Loucy (cell line): ENCODE data around the gene SLC4A1.

Source experiments
- H2AFZ ChIP-seq: fragments of 200-600 bp; sonication (generic); 2 replicates; pipeline ENCODE4 v1.6.0; 2016; ENCODE audit warnings: antibody characterized with exemption, mild to moderate bottlenecking, low read length, moderate library complexity
- H3F3A ChIP-seq: fragments of 200-600 bp; 2 replicates; pipeline ENCODE4 v1.6.0; 2016; ENCODE audit warnings: antibody characterized with exemption, low read depth, mild to moderate bottlenecking
- H3K27me3 ChIP-seq: fragments of 200-600 bp; sonication (generic); 2 replicates; pipeline ENCODE4 v1.6.1; 2014; ENCODE audit warnings: low read length, mild to moderate bottlenecking; ENCODE audit not compliant: insufficient read depth, poor library complexity, severe bottlenecking
- H3K36me3 ChIP-seq: fragments of 200-600 bp; sonication (generic); 2 replicates; pipeline ENCODE4 v1.6.1; 2016; ENCODE audit warnings: low read length; ENCODE audit not compliant: insufficient read depth
- H3K4me1 ChIP-seq: fragments of 200-600 bp; sonication (generic); 2 replicates; pipeline ENCODE4 v1.5.1; 2014; ENCODE audit warnings: low read length, mild to moderate bottlenecking; ENCODE audit not compliant: insufficient read depth, poor library complexity, severe bottlenecking
- H3K4me2 ChIP-seq: fragments of 200-600 bp; sonication (generic); 2 replicates; pipeline ENCODE4 v1.6.0; 2014; ENCODE audit warnings: antibody characterized with exemption, low read length, low read depth, mild to moderate bottlenecking; ENCODE audit not compliant: poor library complexity, severe bottlenecking
- H3K4me3 ChIP-seq: fragments of 200-600 bp; sonication (generic); 2 replicates; pipeline ENCODE4 v1.5.1; 2014; ENCODE audit warnings: low read length, mild to moderate bottlenecking, mixed read lengths; ENCODE audit not compliant: poor library complexity, severe bottlenecking
- H3K79me2 ChIP-seq: fragments of 200-600 bp; sonication (generic); 2 replicates; pipeline ENCODE4 v1.6.1; 2014; ENCODE audit warnings: low read length; ENCODE audit not compliant: insufficient read depth
- H3K9ac ChIP-seq: fragments of 200-600 bp; sonication (generic); 2 replicates; pipeline ENCODE4 v1.6.0; 2014; ENCODE audit warnings: mild to moderate bottlenecking, low read depth, low read length, moderate library complexity; ENCODE audit not compliant: poor library complexity, severe bottlenecking
- H3K9me2 ChIP-seq: fragments of 200-600 bp; sonication (generic); replicated peaks from 2 replicates; pipeline ENCODE4 v1.6.1; 2016; ENCODE audit warnings: low read depth, low read length, mixed read lengths
- H3K9me3 ChIP-seq: fragments of 200-600 bp; sonication (generic); 2 replicates; pipeline ENCODE4 v1.6.1; 2014; ENCODE audit warnings: mild to moderate bottlenecking, antibody characterized with exemption, low read length, low read depth; ENCODE audit not compliant: insufficient read depth
- H4K20me1 ChIP-seq: fragments of 200-600 bp; sonication (generic); 2 replicates; pipeline ENCODE4 v1.6.0; 2014; ENCODE audit warnings: antibody characterized with exemption, low read length, mild to moderate bottlenecking; ENCODE audit not compliant: insufficient read depth, poor library complexity, severe bottlenecking
- EZH2phosphoT487 ChIP-seq: fragments of 200-600 bp; IDR thresholded peaks from 2 replicates; pipeline ENCODE4 v1.6.1; 2018; ENCODE audit warnings: antibody characterized with exemption, mild to moderate bottlenecking, moderate library complexity, borderline replicate concordance
- TF ChIP-seq, protein P1 (sequence below): fragments of 200-600 bp; sonication (generic); conservative IDR thresholded peaks from 2 replicates; pipeline ENCODE4 v1.5.1; 2014; ENCODE audit warnings: mild to moderate bottlenecking, antibody characterized with exemption, low read length

The SLC4A1 gene

DNA sequence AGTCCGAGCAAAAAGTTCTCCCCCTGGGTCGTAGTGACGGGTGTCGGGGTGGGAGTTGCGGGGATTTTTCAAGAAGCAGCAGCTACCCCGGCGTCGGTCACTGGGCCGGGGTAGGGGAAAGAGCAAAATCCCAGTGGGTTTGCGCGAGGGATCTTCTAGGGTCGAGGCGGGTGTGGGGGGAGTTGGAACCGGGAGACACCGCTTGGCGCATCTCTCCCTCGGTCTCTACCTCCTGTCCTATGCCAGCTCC is 46.1 kb downstream of the SLC4A1 start:
- Histone ChIP-seq H3K4me1 (peaks cover 24% of the 10 kb centered on the region), H3K4me3 (peak overlapping the region; percentile 100), H4K20me1 (peaks cover 14% of the 10 kb centered on the region), H3K9ac (peak overlapping the region; percentile 98), H2AFZ (peak overlapping the region; percentile 32; the same call in 1 of the 2 replicates), H3F3A (no peaks in the 10 kb centered on the region), H3K9me2 (no peaks in the 10 kb centered on the region), H3K27me3 (peaks cover 5% of the 10 kb centered on the region), H3K9me3 (no peaks in the 10 kb centered on the region), H3K4me2 (peak overlapping the region; percentile 89), H3K36me3 (peaks cover under 1% of the 10 kb centered on the region; the same call in 1 of the 2 replicates), H3K79me2 (peaks cover 41% of the 10 kb centered on the region)
- TF ChIP-seq EZH2phosphoT487: no peak
- TF ChIP-seq, protein P1, sequence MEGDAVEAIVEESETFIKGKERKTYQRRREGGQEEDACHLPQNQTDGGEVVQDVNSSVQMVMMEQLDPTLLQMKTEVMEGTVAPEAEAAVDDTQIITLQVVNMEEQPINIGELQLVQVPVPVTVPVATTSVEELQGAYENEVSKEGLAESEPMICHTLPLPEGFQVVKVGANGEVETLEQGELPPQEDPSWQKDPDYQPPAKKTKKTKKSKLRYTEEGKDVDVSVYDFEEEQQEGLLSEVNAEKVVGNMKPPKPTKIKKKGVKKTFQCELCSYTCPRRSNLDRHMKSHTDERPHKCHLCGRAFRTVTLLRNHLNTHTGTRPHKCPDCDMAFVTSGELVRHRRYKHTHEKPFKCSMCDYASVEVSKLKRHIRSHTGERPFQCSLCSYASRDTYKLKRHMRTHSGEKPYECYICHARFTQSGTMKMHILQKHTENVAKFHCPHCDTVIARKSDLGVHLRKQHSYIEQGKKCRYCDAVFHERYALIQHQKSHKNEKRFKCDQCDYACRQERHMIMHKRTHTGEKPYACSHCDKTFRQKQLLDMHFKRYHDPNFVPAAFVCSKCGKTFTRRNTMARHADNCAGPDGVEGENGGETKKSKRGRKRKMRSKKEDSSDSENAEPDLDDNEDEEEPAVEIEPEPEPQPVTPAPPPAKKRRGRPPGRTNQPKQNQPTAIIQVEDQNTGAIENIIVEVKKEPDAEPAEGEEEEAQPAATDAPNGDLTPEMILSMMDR: no peak

DNA sequence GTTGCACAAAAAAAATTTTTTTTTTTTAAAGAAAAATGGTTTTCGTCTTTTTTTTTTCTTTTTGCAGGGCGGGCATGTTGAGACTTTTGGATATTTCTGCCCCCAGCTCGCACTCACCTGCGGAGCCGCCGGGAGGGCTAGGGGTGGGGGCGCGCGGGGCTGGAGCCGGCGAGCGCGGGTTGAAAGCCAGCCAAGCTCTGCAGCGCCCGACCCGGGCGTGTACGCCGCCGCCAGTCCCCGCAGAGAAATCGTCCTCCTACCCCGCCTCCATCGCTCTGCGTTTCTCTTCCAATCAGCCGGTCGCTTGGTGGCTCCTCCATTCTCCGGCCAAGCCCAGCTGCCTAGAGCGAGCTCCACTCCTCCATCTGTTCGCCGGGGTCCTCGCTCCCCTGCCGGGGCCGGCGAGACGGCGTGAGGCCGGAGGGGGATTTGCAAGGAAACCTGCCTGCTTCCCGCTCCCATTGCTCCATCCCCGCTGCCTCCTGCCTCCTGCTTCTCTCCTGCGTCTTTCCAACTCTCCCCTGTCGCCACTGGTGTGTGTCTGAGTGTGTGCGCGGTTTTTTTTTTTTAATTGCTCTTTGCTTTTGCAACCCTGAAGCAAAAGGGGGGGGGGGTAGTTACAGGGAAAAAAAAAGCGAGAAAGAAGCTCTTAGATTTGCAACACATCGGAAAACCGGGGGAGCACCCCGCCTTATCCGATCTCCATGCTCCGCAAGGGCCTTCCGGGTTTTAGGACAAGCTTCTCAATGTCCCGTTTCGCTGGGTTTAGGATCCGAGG is 46.7 kb downstream of the SLC4A1 start:
- peaks cover 5% of the 10 kb centered on the region for H3K27me3 ChIP-seq
- H3K36me3 ChIP-seq: peaks cover 6% of the 10 kb centered on the region; the same call in 1 of the 2 replicates
- H3K9ac ChIP-seq: peak overlapping the region; percentile 98
- peak overlapping the region; percentile 89 for H3K4me2 ChIP-seq
- H3K79me2 ChIP-seq: peaks cover 46% of the 10 kb centered on the region
- no peaks in the 10 kb centered on the region for H3K9me3 ChIP-seq
- H2AFZ ChIP-seq: peak overlapping the region; percentile 32; the same call in 1 of the 2 replicates
- peaks cover 29% of the 10 kb centered on the region for H3K4me1 ChIP-seq
- no peaks in the 10 kb centered on the region for H3K9me2 ChIP-seq
- H4K20me1 ChIP-seq: peaks cover 19% of the 10 kb centered on the region
- peak overlapping the region; percentile 100 for H3K4me3 ChIP-seq
- H3F3A ChIP-seq: no peaks in the 10 kb centered on the region
- TF ChIP-seq, protein P1: no peak; the same call in 1 of the 2 replicates
- no peak for TF ChIP-seq EZH2phosphoT487

DNA sequence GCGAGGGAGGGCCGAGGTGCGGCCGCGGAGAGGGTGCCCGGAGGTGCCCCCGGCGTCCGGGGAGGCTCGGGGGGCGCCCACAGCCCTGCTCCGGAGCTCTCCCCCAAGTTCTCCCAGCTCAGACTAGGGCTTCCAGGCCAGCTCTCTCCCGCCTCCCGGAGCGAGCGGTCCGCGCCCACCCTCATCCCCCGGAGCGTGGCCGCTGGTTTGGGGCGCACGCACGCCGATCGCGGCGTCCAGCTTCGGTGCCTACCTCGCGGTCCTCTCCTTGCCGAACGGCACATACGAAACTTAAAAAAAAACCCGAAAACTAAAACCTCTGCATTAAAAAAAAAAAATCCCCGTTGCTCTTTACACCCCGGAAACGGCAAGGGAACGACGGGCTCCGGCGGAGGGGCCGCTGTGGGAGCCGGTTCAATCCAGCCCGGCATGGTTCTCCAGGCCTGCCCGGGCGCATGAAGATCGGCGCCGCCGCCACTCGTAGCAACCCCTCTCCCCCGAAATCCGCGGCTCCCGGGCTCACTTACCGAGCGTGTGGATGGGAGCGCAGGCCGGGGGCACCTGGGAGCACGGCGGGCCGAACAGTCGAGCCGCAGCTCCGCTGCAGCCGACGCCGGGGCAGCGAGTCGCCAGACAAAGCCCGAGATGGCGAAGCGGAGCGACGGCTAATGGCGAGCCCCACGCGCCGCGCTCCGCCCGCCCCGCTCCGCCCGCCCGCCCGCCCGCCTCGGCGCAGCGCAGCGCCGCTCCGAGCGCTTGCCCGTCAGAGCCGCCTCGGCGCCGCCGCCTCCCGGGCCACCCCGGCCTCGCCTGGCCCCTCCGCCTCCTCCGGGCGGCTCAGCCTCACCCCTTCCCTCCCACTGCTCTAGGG is 47.5 kb downstream of the SLC4A1 start:
- H3K27me3 ChIP-seq: peaks cover 5% of the 10 kb centered on the region
- peaks cover 37% of the 10 kb centered on the region for H3K4me1 ChIP-seq
- peaks cover 54% of the 10 kb centered on the region for H3K79me2 ChIP-seq
- H4K20me1 ChIP-seq: peaks cover 24% of the 10 kb centered on the region
- H3K9me3 ChIP-seq: no peaks in the 10 kb centered on the region
- H3K4me3 ChIP-seq: peak overlapping the region; percentile 100
- no peak for TF ChIP-seq EZH2phosphoT487
- TF ChIP-seq, protein P1: no peak
- no peaks in the 10 kb centered on the region for H3K9me2 ChIP-seq
- peak overlapping the region; percentile 89 for H3K4me2 ChIP-seq
- H3F3A ChIP-seq: no peaks in the 10 kb centered on the region
- no peak overlapping the region for H2AFZ ChIP-seq
- peak overlapping the region; percentile 98 for H3K9ac ChIP-seq
- H3K36me3 ChIP-seq: peaks cover 14% of the 10 kb centered on the region; the same call in 1 of the 2 replicates
